ENCODE data around the gene MS4A3. TPM values are rescaled to one million over a fixed set of nuclear protein-coding genes. Genes with fewer than 3 reads are reported as not detected.

Gene MS4A3
- total and polyA plus RNA-seq, 2 of the 4 experiments (the other 2 are of a cell fraction) = not detected

- Histone ChIP-seq H2BK20ac (ENCODE audit: low read depth, low read length) (no peak overlapping the region), H2AK5ac (ENCODE audit: low read depth, low read length) (no peak overlapping the region), H3K4me2 (ENCODE audit: low read depth, low read length) (no peak overlapping the region), H3K27ac (ENCODE audit: insufficient read depth, low read length) (no peak overlapping the region), H3K9ac (ENCODE audit: low read depth, low read length) (no peak overlapping the region), H3K4me3 (ENCODE audit: insufficient read depth, low read depth, low read length) (no peak overlapping the region), H3K56ac (ENCODE audit: extremely low read depth, insufficient read depth, low read length) (no peak overlapping the region), H2BK5ac (ENCODE audit: low read depth, low read length, poor library complexity, severe bottlenecking) (no peak overlapping the region), H3K23ac (ENCODE audit: low read depth, low read length) (no peak overlapping the region), H3K18ac (ENCODE audit: low read depth, low read length) (no peak overlapping the region), H3K27me3 (ENCODE audit: control insufficient read depth, insufficient read depth, low read length) (no peaks in the 10 kb centered on the region), H3K36me3 (ENCODE audit: control insufficient read depth, insufficient read depth, low read length) (no peaks in the 10 kb centered on the region), H2BK120ac (ENCODE audit: low read depth, low read length) (no peak overlapping the region), H2BK15ac (ENCODE audit: low read depth, low read length) (no peak overlapping the region), H2AK9ac (replicated peaks; ENCODE audit: low read depth, low read length, poor library complexity) (no peak overlapping the region), H2AFZ (replicated peaks; ENCODE audit: low read length, poor library complexity) (no peak overlapping the region), H3K9me3 (ENCODE audit: control insufficient read depth, insufficient read depth, low read length) (peaks cover 3% of the 10 kb centered on the region; the same call in 1 of the 2 replicates), H4K91ac (ENCODE audit: insufficient read depth, low read depth, low read length) (no peak overlapping the region), H3K9me1 (ENCODE audit: insufficient read depth, low read length) (no peaks in the 10 kb centered on the region), H3K4ac (ENCODE audit: low read depth, low read length) (no peak overlapping the region), H3K79me1 (ENCODE audit: low read depth in 1 of 2, low read length in 2 of 2) (no peaks in the 10 kb centered on the region), H3K4me1 (ENCODE audit: control insufficient read depth, insufficient read depth, low read length) (no peaks in the 10 kb centered on the region), H4K8ac (ENCODE audit: low read depth in 2 of 2, low read length in 2 of 2) (no peak overlapping the region), H4K5ac (ENCODE audit: low read depth, low read length) (no peak overlapping the region), H3K14ac (replicated peaks; ENCODE audit: low read depth, low read length) (no peak overlapping the region), H4K20me1 (ENCODE audit: insufficient read depth, low read length) (no peaks in the 10 kb centered on the region)
- no CpG with 5 or more reads among the region's 4 CpGs for WGBS, 2 experiments (ENCODE audit: extremely low coverage in 2 of 2, insufficient read length in 1 of 2)
- BruUV-seq (replicated peaks) = no TSS peak
- DNase-seq (no peak), ATAC-seq (ENCODE audit: low read depth) (no peak)
- TF ChIP-seq ELK1 (IDR thresholded peaks at IDR 0.05; ENCODE audit: borderline replicate concordance, low read depth, low read length) (no peak), MAZ (IDR thresholded peaks at IDR 0.05; ENCODE audit: borderline replicate concordance, low read depth, low read length) (no peak), MXI1 (IDR thresholded peaks at IDR 0.05; ENCODE audit: borderline replicate concordance, low read depth, low read length) (no peak), FOS (IDR thresholded peaks at IDR 0.05; ENCODE audit: low read depth, low read length) (no peak), USF2 (IDR thresholded peaks at IDR 0.05; ENCODE audit: low read depth, low read length) (no peak), CEBPB (IDR thresholded peaks at IDR 0.05; ENCODE audit: low read depth, low read length) (no peak), RCOR1 (IDR thresholded peaks at IDR 0.05; ENCODE audit: insufficient replicate concordance, low read length) (no peak), NFE2L2 (IDR thresholded peaks at IDR 0.05; ENCODE audit: low read depth, low read length) (no peak), RAD21 (IDR thresholded peaks at IDR 0.05; ENCODE audit: low read length) (no peak), SMC3 (IDR thresholded peaks at IDR 0.05; ENCODE audit: low read depth, low read length) (no peak), MAFK (IDR thresholded peaks at IDR 0.05; ENCODE audit: low read depth, low read length) (no peak), RFX5 (IDR thresholded peaks at IDR 0.05; ENCODE audit: low read depth, low read length) (no peak), CHD1 (IDR thresholded peaks at IDR 0.05; ENCODE audit: low read depth, low read length) (no peak)
- ChIA-PET POLR2A (ENCODE audit: unreplicated experiment) (no interaction called here), CTCF (no interaction called here)
- dilution Hi-C loops (cut with HindIII; ENCODE audit: low sequenced_read_pairs, unreplicated experiment) (no loop called here), intact Hi-C loops (cut with micrococcal nuclease) (no loop called here), in situ Hi-C loops (cut with MboI; ENCODE audit: low sequenced_read_pairs) (no loop called here)
These were observed 22.3 kb downstream of the MS4A3 start for GRCh38 chr11:60078745-60079144.
